ENCODE measurements around the gene PTPRG.

- TF ChIP-seq EZH2phosphoT487 (IDR thresholded peaks at IDR 0.05; ENCODE audit: insufficient read depth, low read depth) (no peak), EZH2 (IDR thresholded peaks at IDR 0.05; ENCODE audit: insufficient read depth, poor library complexity, severe bottlenecking) (no peak)
These were observed 38.8 kb downstream of the PTPRG start for GRCh38 chr3:61600195-61600594.

Data from GM23248 (cell line).